Panc1 (cell line): ENCODE results near the gene DLGAP1. TPM values are rescaled to one million over a fixed set of nuclear protein-coding genes. Genes with fewer than 3 reads are reported as not detected.

Experiments
- ATAC-seq: fragments of 200-7000 bp; cut with Tn5 transposase; 2 replicates; pipeline ENCODE4 v1.9.1; 2020; ENCODE audit warnings: mild to moderate bottlenecking, moderate library complexity
- BruUV-seq: library from RNA; stranded (reverse); fragments of 400-500 nt; replicated peaks from 2 replicates; lab custom pipeline; 2021; lab: Mats Ljungman, UMichigan
- CTCF ChIA-PET: fragments of 300-600 bp; sonication (Branson Sonifier 250); formaldehyde crosslinking; loops from one replicate; lab custom pipeline; 2022; ENCODE audit warnings: antibody characterized with exemption; lab: Charles Lee
- POLR2A ChIA-PET: fragments of 300-600 bp; sonication (Branson Sonifier 250); formaldehyde crosslinking; loops from one replicate; lab custom pipeline; 2022; ENCODE audit warnings: antibody characterized with exemption; lab: Charles Lee
- DNase-seq: peaks from one replicate; pipeline ENCODE4 v3.0.0-alpha.2; 2010; ENCODE audit warnings: low read depth, low spot score
- H3K27ac ChIP-seq: 2 replicates; pipeline ENCODE4 v1.5.1; 2011; ENCODE audit warnings: mild to moderate bottlenecking, low read length, inconsistent platforms
- H3K27me3 ChIP-seq: fragments of 200-500 bp; sonication (Bioruptor generic); 2 replicates; pipeline ENCODE4 v1.6.0; 2014; ENCODE audit warnings: low read length, inconsistent platforms; ENCODE audit not compliant: control insufficient read depth, insufficient read depth
- H3K36me3 ChIP-seq: fragments of 200-500 bp; sonication (Bioruptor generic); 2 replicates; pipeline ENCODE4 v1.5.1; 2014; ENCODE audit warnings: inconsistent platforms, mild to moderate bottlenecking, low read length, moderate library complexity; ENCODE audit not compliant: control insufficient read depth, insufficient read depth
- H3K4me1 ChIP-seq: 2 replicates; pipeline ENCODE4 v1.5.1; 2011; ENCODE audit warnings: inconsistent platforms, mild to moderate bottlenecking, low read length, moderate library complexity; ENCODE audit not compliant: control insufficient read depth, insufficient read depth
- H3K4me3 ChIP-seq, 2 experiments: 2 replicates each; pipeline ENCODE4 v1.5.1; 2011 to 2012; ENCODE audit warnings: low read depth in 2 of 2, low read length in 2 of 2, mild to moderate bottlenecking in 2 of 2, inconsistent platforms in 1 of 2, moderate library complexity in 1 of 2
- H3K9me3 ChIP-seq: fragments of 200-500 bp; sonication (Bioruptor generic); 2 replicates; pipeline ENCODE4 v1.5.1; 2014; ENCODE audit warnings: low read depth, mild to moderate bottlenecking, inconsistent platforms, low read length, moderate library complexity; ENCODE audit not compliant: control insufficient read depth, insufficient read depth
- CTCF ChIP-seq: fragments of 450-650 bp; IDR thresholded peaks from 2 replicates; pipeline ENCODE4 v1.5.1; 2017; ENCODE audit warnings: mild to moderate bottlenecking
- POLR2AphosphoS5 ChIP-seq: IDR thresholded peaks from 2 replicates; pipeline ENCODE4 v1.6.1; 2012; ENCODE audit warnings: mild to moderate bottlenecking, low read depth, low read length, moderate library complexity
- REST ChIP-seq, 2 experiments: IDR thresholded peaks; 2 replicates each; pipeline ENCODE4 v1.6.1; 2011 to 2012; ENCODE audit warnings: low read depth in 2 of 2, control low read depth in 1 of 2, low read length in 1 of 2, mild to moderate bottlenecking in 1 of 2, moderate library complexity in 1 of 2; ENCODE audit not compliant: insufficient read depth in 1 of 2
- SIN3A ChIP-seq: IDR thresholded peaks from 2 replicates; pipeline ENCODE4 v1.6.1; 2012; ENCODE audit warnings: low read depth, mild to moderate bottlenecking, low read length, moderate library complexity, borderline replicate concordance; ENCODE audit not compliant: insufficient read depth
- TCF7L2 ChIP-seq: IDR thresholded peaks from 2 replicates; pipeline ENCODE4 v1.6.1; 2011; ENCODE audit warnings: mild to moderate bottlenecking, low read depth, low read length, inconsistent platforms
- in situ Hi-C: cut with HindIII; loops from 2 replicates; pipeline ENCODE4 v1.10.0; 2016; ENCODE audit warnings: low sequenced_read_pairs, low pct_unique_long_range_greater_than_20kb
- intact Hi-C: fragments of 100-400 bp; cut with micrococcal nuclease; formaldehyde crosslinking; loops from one replicate; pipeline ENCODE4 v1.10.0; 2022; ENCODE audit not compliant: unreplicated experiment
- total RNA-seq: library from RNA; stranded (reverse); gene quantifications from one replicate; pipeline ENCODE4 v1.2.1, GENCODE V29; 2021; ENCODE audit not compliant: unreplicated experiment

The DLGAP1 gene
- total RNA-seq, 1 experiment from 2014 or later = 1.8 TPM

- Histone ChIP-seq H3K27me3 (no peaks in the 10 kb centered on the region), H3K27ac (no peak overlapping the region), H3K4me3 (no peak overlapping the region), H3K4me1 (no peaks in the 10 kb centered on the region), H3K36me3 (no peaks in the 10 kb centered on the region), H3K9me3 (no peaks in the 10 kb centered on the region)
- intact Hi-C loops (no loop called here), in situ Hi-C loops (no loop called here)
- ChIA-PET CTCF (no interaction called here), POLR2A (no interaction called here)
- ATAC-seq = no peak
- no peak for TF ChIP-seq CTCF
- no peak for TF ChIP-seq TCF7L2
- TF ChIP-seq POLR2AphosphoS5 = no peak
- no peak for TF ChIP-seq SIN3A
- TF ChIP-seq REST (IDR thresholded peaks at IDR 0.05; ENCODE audit: insufficient read depth in 1 of 2, low read depth in 2 of 2, low read length in 1 of 2) = no peak
- no TSS peak for BruUV-seq
- no peak for DNase-seq
Measured at GRCh38 chr18:3906116-3906750, 548.9 kb downstream of the DLGAP1 start.

- no peaks in the 10 kb centered on the region for H3K36me3 ChIP-seq
- no peaks in the 10 kb centered on the region for H3K4me1 ChIP-seq
- peaks cover 6% of the 10 kb centered on the region; the same call in 1 of the 2 replicates for H3K27me3 ChIP-seq
- no peak for DNase-seq
- TF ChIP-seq TCF7L2 (no peak), SIN3A (no peak), CTCF (no peak), POLR2AphosphoS5 (no peak)
- in situ Hi-C loops = no loop called here
- H3K27ac ChIP-seq = no peak overlapping the region
- no TSS peak for BruUV-seq
- H3K9me3 ChIP-seq = no peaks in the 10 kb centered on the region
- ChIA-PET POLR2A (no interaction called here), CTCF (no interaction called here)
- peak; percentile 53 for ATAC-seq
- intact Hi-C loops = no loop called here
- no peak overlapping the region for H3K4me3 ChIP-seq
Measured at GRCh38 chr18:3903337-3903736, 551.8 kb downstream of the DLGAP1 start.
